Loucy (cell line): ENCODE measurements around the gene MLYCD.

Experiments used
- CTCF ChIP-seq: fragments of 200-600 bp; sonication (generic); conservative IDR thresholded peaks from 2 replicates; pipeline ENCODE4 v1.5.1; 2014; ENCODE audit warnings: mild to moderate bottlenecking, antibody characterized with exemption, low read length
- EZH2phosphoT487 ChIP-seq: fragments of 200-600 bp; IDR thresholded peaks from 2 replicates; pipeline ENCODE4 v1.6.1; 2018; ENCODE audit warnings: antibody characterized with exemption, mild to moderate bottlenecking, moderate library complexity, borderline replicate concordance

- TF ChIP-seq CTCF = no peak
- TF ChIP-seq EZH2phosphoT487 = no peak
Measured at GRCh38 chr16:83915491-83915890, 16.6 kb downstream of the MLYCD start.
